ENCODE data around the gene TRIM36.

- TF ChIP-seq CTCF (IDR thresholded peaks at IDR 0.05) (no peak), EZH2 (IDR thresholded peaks at IDR 0.05; ENCODE audit: borderline replicate concordance, insufficient read depth, low read depth, low read length, poor library complexity, severe bottlenecking) (no peak)
Observed at GRCh38 chr5:115186794-115187193, 17.1 kb upstream of the TRIM36 start.

All from B cell (primary cell).